Stimulated activated CD4-positive, alpha-beta T cell treated with anti-CD3 and anti-CD28 coated beads, Interleukin-1b, Interleukin-23, amount 100 ng/mL, for 1 hour (primary cell): ENCODE measurements around the gene IL36RN.

Source experiments
- DNase-seq, 2 donors: peaks; one replicate each; pipeline ENCODE4 v3.0.0-alpha.2; 2020; ENCODE audit warnings: low read depth in 2 of 2

Gene IL36RN

GRCh38 chr2:113102133-113102532 lies 43.1 kb downstream of the IL36RN start:
- DNase-seq, result no peak

- DNase-seq, result no peak
These were observed 44.3 kb downstream of the IL36RN start for GRCh38 chr2:113103277-113103676.

GRCh38 chr2:113104054-113104611 lies 45.1 kb downstream of the IL36RN start:
- no peak for DNase-seq

GRCh38 chr2:113105047-113105785 lies 46.2 kb downstream of the IL36RN start:
- DNase-seq, result no peak

GRCh38 chr2:113111121-113111520 lies 52.1 kb downstream of the IL36RN start:
- no peak for DNase-seq

GRCh38 chr2:113111823-113112287 lies 52.9 kb downstream of the IL36RN start:
- DNase-seq, result no peak

- no peak for DNase-seq
These were observed 53.4 kb downstream of the IL36RN start for GRCh38 chr2:113112441-113112840.

GRCh38 chr2:113112871-113113270 lies 53.9 kb downstream of the IL36RN start:
- DNase-seq, result no peak

- DNase-seq, result no peak
These were observed 54.8 kb downstream of the IL36RN start for GRCh38 chr2:113113807-113114206.
